HL-60/S4 (cell line): ENCODE data around the gene APOL3.
"Not testable (repeated sequence)": the region's sequence is repeated elsewhere in the genome, so short reads cannot be mapped to it uniquely, and the experiment has no call there.

Source experiments
- in situ Hi-C: fragments of 300-500 bp; cut with MboI; formaldehyde crosslinking; loops from 2 replicates; pipeline ENCODE4 v1.14.3; 2022; ENCODE audit warnings: low sequenced_read_pairs

APOL3 gene

DNA sequence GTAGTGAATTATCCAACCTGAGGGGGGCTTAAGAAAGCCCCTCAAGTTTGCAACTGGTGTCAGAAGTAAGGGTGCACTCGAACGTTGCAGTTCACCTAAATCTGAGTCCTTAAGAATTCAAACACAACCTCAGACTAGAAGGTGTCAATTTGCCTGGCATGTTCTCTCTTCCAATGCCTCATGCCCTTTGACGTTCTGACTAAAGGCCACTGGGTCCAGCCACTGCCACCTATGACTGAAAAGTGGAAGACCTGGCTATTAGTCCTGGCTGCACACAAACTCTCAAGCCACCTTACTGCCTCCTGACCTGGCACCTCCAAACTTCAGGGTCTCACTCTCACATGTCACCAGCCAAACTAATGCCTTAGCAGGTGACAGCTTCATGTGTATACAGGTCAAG lies 33.0 kb upstream of the APOL3 start:
- in situ Hi-C loops = loop anchor here (10.0 kb wide), 1 partner anchor 291 kb away; the partner anchor contains the start of gene TXN2

- in situ Hi-C loops = loop anchor here (10.0 kb wide), 1 partner anchor 292 kb away; the partner anchor contains the start of gene TXN2
Observed at GRCh38 chr22:36193171-36193570, 32.6 kb upstream of the APOL3 start.

- in situ Hi-C loops = loop anchor here (10.0 kb wide), 1 partner anchor 292 kb away; the partner anchor contains the start of gene TXN2
Observed at GRCh38 chr22:36192542-36192941, 32.0 kb upstream of the APOL3 start.

GRCh38 chr22:36191106-36191836 lies 30.7 kb upstream of the APOL3 start:
- in situ Hi-C loops = loop anchor here (10.0 kb wide), 1 partner anchor 294 kb away; the partner anchor contains the start of gene TXN2

GRCh38 chr22:36187862-36188261 lies 27.3 kb upstream of the APOL3 start:
- in situ Hi-C loops = not testable (repeated sequence)

- in situ Hi-C loops = no loop called here
Observed at GRCh38 chr22:36185828-36186624, 25.5 kb upstream of the APOL3 start.

- in situ Hi-C loops = no loop called here
Observed at GRCh38 chr22:36184433-36185025, 24.0 kb upstream of the APOL3 start.

GRCh38 chr22:36183446-36183845 lies 22.9 kb upstream of the APOL3 start:
- in situ Hi-C loops = no loop called here

- in situ Hi-C loops = no loop called here
Observed at GRCh38 chr22:36182857-36183256, 22.3 kb upstream of the APOL3 start.

- in situ Hi-C loops = no loop called here
Observed at GRCh38 chr22:36182056-36182455, 21.5 kb upstream of the APOL3 start.

DNA sequence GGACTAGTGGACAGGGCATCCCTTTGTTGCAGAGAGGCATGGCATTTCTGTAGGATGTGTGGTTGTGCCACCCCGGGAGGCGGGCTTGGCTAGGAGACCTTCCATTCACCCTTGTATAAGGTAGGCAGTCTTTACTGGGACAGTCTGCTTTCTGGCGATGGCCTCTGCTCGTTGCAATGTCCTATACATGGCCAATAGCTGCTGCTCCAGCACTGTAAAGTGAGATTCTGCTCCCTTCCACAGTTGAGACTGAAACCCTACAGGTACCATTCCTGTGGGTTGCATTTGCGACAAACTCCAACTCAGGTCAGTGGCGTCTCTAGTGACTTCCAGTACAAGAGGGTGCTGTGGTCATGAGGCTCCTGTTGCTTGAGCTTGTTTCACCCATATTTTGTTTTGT lies 20.4 kb upstream of the APOL3 start:
- in situ Hi-C loops = no loop called here

DNA sequence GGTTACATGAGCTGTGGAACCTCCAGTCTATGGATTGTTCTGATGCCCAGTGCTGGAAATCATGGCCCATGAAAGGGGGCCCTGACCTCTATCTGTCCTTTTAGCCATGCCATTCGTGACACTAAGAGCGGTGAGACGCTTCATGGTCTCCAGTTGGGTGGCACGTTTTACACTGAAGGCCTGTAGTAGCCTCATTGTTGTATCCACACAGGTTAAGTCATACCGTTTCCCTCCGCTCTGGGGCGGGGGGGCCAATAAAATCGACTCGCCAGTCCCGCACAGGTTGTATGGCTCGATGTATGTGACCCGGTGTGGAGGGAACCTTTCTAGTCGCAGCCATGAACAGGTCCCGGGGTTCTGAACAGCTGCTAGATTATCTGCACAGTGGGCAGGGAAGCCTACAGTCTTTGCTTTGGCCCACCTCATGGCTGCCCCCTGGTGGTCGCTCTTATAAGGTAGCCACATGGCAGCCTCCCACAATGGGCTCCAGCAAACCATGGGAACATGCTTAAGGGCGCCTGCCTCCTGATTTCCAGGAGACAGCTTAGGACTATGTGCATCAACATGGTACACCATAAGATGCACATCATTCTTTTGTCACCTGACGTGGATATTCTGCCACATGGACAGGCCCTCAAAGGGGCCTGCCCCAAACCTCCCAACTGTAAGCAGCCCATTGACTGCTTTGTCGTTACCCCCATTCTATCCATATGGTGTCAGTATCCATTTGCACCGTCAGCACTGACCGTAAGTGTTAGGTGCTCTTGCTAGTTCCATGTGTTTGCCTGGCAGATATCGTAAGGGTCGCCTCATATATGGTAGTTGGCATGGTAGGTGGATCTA lies 19.7 kb upstream of the APOL3 start:
- in situ Hi-C loops = no loop called here

- in situ Hi-C loops = no loop called here
Observed at GRCh38 chr22:36177160-36177559, 16.6 kb upstream of the APOL3 start.

DNA sequence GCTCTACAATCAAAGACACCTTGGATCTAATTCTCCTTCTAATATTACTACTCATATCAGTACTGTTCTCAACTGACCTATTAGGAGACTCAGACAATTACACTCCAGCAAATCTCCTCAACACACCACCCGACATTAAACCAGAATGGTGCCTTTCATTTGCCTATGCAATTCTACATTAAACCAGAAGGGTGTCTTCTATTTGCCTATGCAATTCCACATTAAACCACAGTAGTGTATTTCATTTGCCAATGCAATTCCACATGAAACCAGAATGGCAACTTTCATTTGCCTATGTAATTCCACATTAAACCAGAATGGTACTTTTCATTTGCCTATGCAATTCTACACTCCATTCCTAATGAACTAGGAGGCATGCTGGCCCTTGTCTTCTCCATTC lies 15.3 kb upstream of the APOL3 start:
- in situ Hi-C loops = no loop called here

- in situ Hi-C loops = no loop called here
Observed at GRCh38 chr22:36171941-36172340, 11.4 kb upstream of the APOL3 start.

GRCh38 chr22:36166518-36167220 lies 6.1 kb upstream of the APOL3 start:
- in situ Hi-C loops = no loop called here

GRCh38 chr22:36166086-36166485 lies 5.5 kb upstream of the APOL3 start:
- in situ Hi-C loops = no loop called here

DNA sequence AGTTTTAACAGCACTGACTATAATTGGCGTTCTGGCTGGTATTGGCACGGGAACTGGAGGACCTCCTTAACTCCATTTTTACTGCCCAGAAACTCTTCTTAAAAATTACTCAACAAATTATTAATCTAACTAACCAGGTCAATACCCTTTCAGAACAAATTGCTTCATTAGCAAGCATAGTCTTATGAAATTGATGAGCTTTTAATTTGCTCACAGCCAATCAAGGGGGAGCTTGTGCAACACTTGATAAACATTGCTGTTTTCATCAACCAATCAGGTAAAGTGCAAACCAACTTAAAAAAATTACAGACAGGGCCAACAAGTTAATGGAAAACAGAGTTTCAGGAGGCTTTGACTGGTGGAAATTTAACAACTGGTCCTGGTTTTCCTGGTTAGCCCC lies 4.6 kb upstream of the APOL3 start:
- in situ Hi-C loops = no loop called here

- in situ Hi-C loops = no loop called here
Observed at GRCh38 chr22:36164621-36165020, 4.1 kb upstream of the APOL3 start.

DNA sequence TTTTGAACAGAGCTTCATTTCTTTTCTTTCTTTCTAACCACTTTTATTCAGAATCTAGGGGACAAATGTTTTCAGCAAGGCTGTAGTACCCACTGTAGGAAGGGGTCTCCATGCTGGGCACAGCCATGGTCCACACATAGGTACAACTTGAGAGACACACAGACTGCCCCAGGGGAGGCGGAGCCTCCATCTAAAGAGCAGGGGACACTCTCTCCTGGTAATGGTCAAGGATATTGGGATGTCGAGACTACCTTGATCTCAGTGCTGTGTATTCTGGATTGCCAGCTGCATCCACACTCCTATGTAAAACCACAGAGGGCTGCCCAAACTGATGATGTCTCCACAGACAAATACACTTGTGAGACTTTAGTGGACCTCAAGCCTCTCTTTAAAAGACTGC lies 2.9 kb upstream of the APOL3 start:
- in situ Hi-C loops = no loop called here
